ENCODE measurements around the gene EOLA2.
A peak's percentile ranks its signal among the peaks of the same experiment; 100 is the strongest.
"Not testable (repeated sequence)": the region's sequence is repeated elsewhere in the genome, so short reads cannot be mapped to it uniquely, and the experiment has no call there.

EOLA2 gene

GRCh38 chrX:149937871-149938426 lies 342 bp downstream of the EOLA2 start:
- H3K4me3 ChIP-seq (ENCODE audit: low read length): peak overlapping the region; percentile 74
- DNase-seq (ENCODE audit: low read depth, low spot score): no peak

GRCh38 chrX:149937328-149937727 lies 963 bp downstream of the EOLA2 start:
- DNase-seq (ENCODE audit: low read depth, low spot score): not testable (repeated sequence)
- H3K4me3 ChIP-seq (ENCODE audit: low read length): peak overlapping the region; percentile 74

- not testable (repeated sequence) for DNase-seq (ENCODE audit: low read depth, low spot score); H3K4me3 ChIP-seq (ENCODE audit: low read length)
Measured at GRCh38 chrX:149933547-149933946, 4.7 kb downstream of the EOLA2 start.

GRCh38 chrX:149932970-149933369 lies 5.3 kb downstream of the EOLA2 start:
- DNase-seq (ENCODE audit: low read depth, low spot score); H3K4me3 ChIP-seq (ENCODE audit: low read length): not testable (repeated sequence)

- DNase-seq (ENCODE audit: low read depth, low spot score); H3K4me3 ChIP-seq (ENCODE audit: low read length): not testable (repeated sequence)
Measured at GRCh38 chrX:149932150-149932549, 6.1 kb downstream of the EOLA2 start.

- not testable (repeated sequence) for DNase-seq (ENCODE audit: low read depth, low spot score); H3K4me3 ChIP-seq (ENCODE audit: low read length)
Measured at GRCh38 chrX:149931355-149931754, 6.9 kb downstream of the EOLA2 start.

- not testable (repeated sequence) for H3K4me3 ChIP-seq (ENCODE audit: low read length); DNase-seq (ENCODE audit: low read depth, low spot score)
Measured at GRCh38 chrX:149929400-149929799, 8.9 kb downstream of the EOLA2 start, which contains the start of gene HSFX4. TSS of gene HSFX4 (plus strand) at chrX:149929573. CDS start at chrX:149929645, 72 bp downstream.

GRCh38 chrX:149928635-149929034 lies 9.7 kb downstream of the EOLA2 start:
- not testable (repeated sequence) for H3K4me3 ChIP-seq (ENCODE audit: low read length)

GRCh38 chrX:149927964-149928258 lies 10.4 kb downstream of the EOLA2 start:
- not testable (repeated sequence) for H3K4me3 ChIP-seq (ENCODE audit: low read length); DNase-seq (ENCODE audit: low read depth, low spot score)

More at GRCh38 chrX:149928635-149929034, 9.7 kb downstream of the EOLA2 start:
- not testable (repeated sequence) for DNase-seq (ENCODE audit: low read depth, low spot score)

GRCh38 chrX:149927245-149927963 lies 10.9 kb downstream of the EOLA2 start:
- not testable (repeated sequence) for DNase-seq (ENCODE audit: low read depth, low spot score)

GRCh38 chrX:149924434-149924833 lies 13.9 kb downstream of the EOLA2 start:
- not testable (repeated sequence) for H3K4me3 ChIP-seq (ENCODE audit: low read length); DNase-seq (ENCODE audit: low read depth, low spot score)

More at GRCh38 chrX:149927245-149927963, 10.9 kb downstream of the EOLA2 start:
- H3K4me3 ChIP-seq (ENCODE audit: low read length): not testable (repeated sequence)

- DNase-seq (ENCODE audit: low read depth, low spot score): not testable (repeated sequence)
Measured at GRCh38 chrX:149923836-149924235, 14.5 kb downstream of the EOLA2 start.

GRCh38 chrX:149916745-149917392 lies 21.4 kb downstream of the EOLA2 start:
- peak; percentile 2 for DNase-seq (ENCODE audit: low read depth, low spot score)
- no peak overlapping the region for H3K4me3 ChIP-seq (ENCODE audit: low read length)

More at GRCh38 chrX:149923836-149924235, 14.5 kb downstream of the EOLA2 start:
- not testable (repeated sequence) for H3K4me3 ChIP-seq (ENCODE audit: low read length)

- H3K4me3 ChIP-seq (ENCODE audit: low read length): no peak overlapping the region
- DNase-seq (ENCODE audit: low read depth, low spot score): no peak
Measured at GRCh38 chrX:149910178-149910695, 28.1 kb downstream of the EOLA2 start.

GRCh38 chrX:149909324-149910177 lies 28.7 kb downstream of the EOLA2 start:
- no peak for DNase-seq (ENCODE audit: low read depth, low spot score)
- H3K4me3 ChIP-seq (ENCODE audit: low read length): no peak overlapping the region

GRCh38 chrX:149908727-149909126 lies 29.6 kb downstream of the EOLA2 start:
- no peak for DNase-seq (ENCODE audit: low read depth, low spot score)
- no peak overlapping the region for H3K4me3 ChIP-seq (ENCODE audit: low read length)

GRCh38 chrX:149908308-149908707 lies 30.0 kb downstream of the EOLA2 start:
- no peak for DNase-seq (ENCODE audit: low read depth, low spot score)
- no peak overlapping the region for H3K4me3 ChIP-seq (ENCODE audit: low read length)

- DNase-seq (ENCODE audit: low read depth, low spot score): no peak
- H3K4me3 ChIP-seq (ENCODE audit: low read length): no peak overlapping the region
Measured at GRCh38 chrX:149903889-149904748, 34.2 kb downstream of the EOLA2 start.

Measured in Jurkat, Clone E6-1 (cell line).